Peyer's patch (tissue), 4 donors: Measurements from ENCODE around the gene GMPPB. TPM values are rescaled to one million over a fixed set of nuclear protein-coding genes. Genes with fewer than 3 reads are reported as not detected.
A peak's percentile ranks its signal among the peaks of the same experiment; 100 is the strongest.

Experiments used
- DNase-seq, 3 donors: peaks; one replicate each; pipeline ENCODE4 v3.0.0-alpha.2; 2017 to 2019
- H3K27ac ChIP-seq, 4 donors: fragments of 200-600 bp; sonication (generic); one replicate each; pipeline ENCODE4 v1.5.1; 2016 to 2019
- H3K27me3 ChIP-seq, 2 donors: fragments of 200-600 bp; sonication (generic); one replicate each; pipeline ENCODE4 v1.5.1; 2019
- H3K36me3 ChIP-seq, 3 donors: fragments of 200-600 bp; sonication (generic); one replicate each; pipeline ENCODE4 v1.5.1; 2016 to 2019
- H3K4me1 ChIP-seq, 4 donors: fragments of 200-600 bp; sonication (generic); one replicate each; pipeline ENCODE4 v1.5.1; 2016 to 2019
- H3K4me3 ChIP-seq, 4 donors: fragments of 200-600 bp; sonication (generic); 1 replicate in 3 of 4; 2 replicates in 1 of 4; pipeline ENCODE4 v1.5.1; 2016 to 2019; ENCODE audit warnings: mild to moderate bottlenecking in 1 of 4
- H3K9me3 ChIP-seq, 4 donors: fragments of 200-600 bp; sonication (generic); one replicate each; pipeline ENCODE4 v1.5.1; 2016 to 2019; ENCODE audit warnings: mild to moderate bottlenecking in 1 of 4
- POLR2A ChIP-seq, 2 donors: fragments of 450-650 bp; IDR thresholded peaks; one replicate each; pipeline ENCODE4 v1.5.1; 2017; ENCODE audit warnings: antibody characterized with exemption in 2 of 2, mild to moderate bottlenecking in 2 of 2, moderate library complexity in 2 of 2
- total RNA-seq, 4 donors: library from RNA; depleted of rRNA; stranded (reverse); fragments of >200 nt; gene quantifications; one replicate each; pipeline ENCODE4 v1.1.0, GENCODE V29; 2016
- TF ChIP-seq, protein P1 (sequence below), 6 experiments: fragments of 450-650 bp in 4 of 6; fragments of 200-600 bp in 2 of 6; sonication (generic) in 1 of 6; IDR thresholded peaks; one replicate each; pipeline ENCODE4 v1.5.1; 2017 to 2019; ENCODE audit warnings: antibody characterized with exemption in 6 of 6, mild to moderate bottlenecking in 3 of 6, moderate library complexity in 1 of 6

Gene GMPPB
- 10 to 100 TPM; 35.4 to 46.4 (median 40.7) TPM for total RNA-seq

DNA sequence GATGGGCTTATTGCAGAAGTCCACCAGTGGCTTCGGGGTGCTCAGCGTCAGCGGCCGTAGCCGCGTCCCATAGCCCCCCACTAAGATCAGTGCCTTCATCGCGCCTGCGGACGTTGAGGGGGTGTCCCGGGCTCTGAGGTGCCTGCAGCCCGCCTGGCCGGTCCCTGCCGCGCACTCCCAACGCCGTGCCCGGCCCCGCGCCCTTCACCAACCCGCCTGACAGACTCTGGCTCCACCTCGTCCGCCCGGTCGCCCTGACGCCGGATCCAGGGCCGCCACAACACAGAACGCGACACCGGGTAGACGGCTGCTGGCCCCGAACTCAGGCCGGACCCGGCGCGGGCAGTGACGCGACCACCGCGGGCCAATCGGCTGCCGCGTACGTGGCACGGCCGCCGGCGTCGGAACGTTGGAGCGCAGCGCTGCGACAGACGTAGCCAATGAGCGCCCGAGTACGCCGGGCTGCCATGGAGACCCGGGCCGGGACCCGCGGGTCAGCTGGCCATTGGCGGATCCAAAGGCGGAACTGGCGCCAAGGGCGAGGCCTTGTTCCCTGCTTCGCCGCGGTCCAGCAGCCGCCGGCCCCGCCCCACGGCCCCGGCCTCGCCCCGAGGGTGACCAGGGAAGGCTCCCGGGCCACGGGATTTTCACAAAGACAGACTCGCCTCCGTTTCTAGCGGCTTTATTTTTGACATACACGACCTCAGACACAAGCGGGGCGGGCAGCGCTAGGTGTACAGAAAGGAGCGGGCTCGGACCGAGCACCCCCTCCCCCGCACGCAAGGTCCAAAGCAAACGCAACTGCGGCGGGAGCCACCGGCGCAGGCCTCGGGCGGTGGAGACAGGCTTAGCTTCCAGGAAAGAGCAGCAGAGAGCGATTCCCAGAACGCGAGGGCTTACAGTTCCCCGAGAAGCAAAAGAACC, at the start of gene GMPPB:
TSS of gene GMPPB (minus strand) at position 324 of the 924 bp plus-strand sequence. CDS start at position 99, 225 bp downstream.
- H3K4me1 ChIP-seq, result peaks cover 3 to 66% (median 13%) of the 10 kb centered on the region in 4 donors
- peak within 1 kb of the TSS; percentile 96 to 100 (median 98) for H3K27ac ChIP-seq
- H3K9me3 ChIP-seq, result no peaks in the 10 kb centered on the region
- peak; percentile 95 to 99 (median 98) for DNase-seq
- H3K4me3 ChIP-seq, result peak within 1 kb of the TSS; percentile 83 to 99 (median 98)
- peaks cover 0 to 44% (median 0%) of the 10 kb centered on the region in 3 donors for H3K36me3 ChIP-seq
- no peaks in the 10 kb centered on the region for H3K27me3 ChIP-seq
- TF ChIP-seq POLR2A (IDR thresholded peaks at IDR 0.05), result peak; percentile 61 to 80
- TF ChIP-seq, protein P1, sequence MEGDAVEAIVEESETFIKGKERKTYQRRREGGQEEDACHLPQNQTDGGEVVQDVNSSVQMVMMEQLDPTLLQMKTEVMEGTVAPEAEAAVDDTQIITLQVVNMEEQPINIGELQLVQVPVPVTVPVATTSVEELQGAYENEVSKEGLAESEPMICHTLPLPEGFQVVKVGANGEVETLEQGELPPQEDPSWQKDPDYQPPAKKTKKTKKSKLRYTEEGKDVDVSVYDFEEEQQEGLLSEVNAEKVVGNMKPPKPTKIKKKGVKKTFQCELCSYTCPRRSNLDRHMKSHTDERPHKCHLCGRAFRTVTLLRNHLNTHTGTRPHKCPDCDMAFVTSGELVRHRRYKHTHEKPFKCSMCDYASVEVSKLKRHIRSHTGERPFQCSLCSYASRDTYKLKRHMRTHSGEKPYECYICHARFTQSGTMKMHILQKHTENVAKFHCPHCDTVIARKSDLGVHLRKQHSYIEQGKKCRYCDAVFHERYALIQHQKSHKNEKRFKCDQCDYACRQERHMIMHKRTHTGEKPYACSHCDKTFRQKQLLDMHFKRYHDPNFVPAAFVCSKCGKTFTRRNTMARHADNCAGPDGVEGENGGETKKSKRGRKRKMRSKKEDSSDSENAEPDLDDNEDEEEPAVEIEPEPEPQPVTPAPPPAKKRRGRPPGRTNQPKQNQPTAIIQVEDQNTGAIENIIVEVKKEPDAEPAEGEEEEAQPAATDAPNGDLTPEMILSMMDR (IDR thresholded peaks at IDR 0.05), result no peak

DNA sequence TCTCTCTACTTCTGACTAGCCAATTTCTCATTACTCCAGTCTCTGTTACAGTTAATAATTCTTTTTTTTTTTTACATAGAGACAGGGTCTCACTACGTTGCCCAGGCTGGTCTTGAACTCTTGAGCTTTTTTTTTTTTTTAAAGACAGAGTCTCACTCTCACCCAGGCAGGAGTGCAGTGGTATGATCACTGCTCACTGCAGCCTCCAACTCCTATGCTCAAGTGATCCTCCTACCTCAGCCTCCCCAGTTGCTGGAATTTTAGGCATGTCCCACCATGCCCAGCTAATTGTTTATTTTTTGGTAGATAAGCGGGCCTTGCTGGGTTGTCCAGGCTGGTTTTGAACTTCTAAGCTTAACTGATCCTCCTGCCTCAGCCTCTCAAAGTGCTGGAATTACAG, 49.0 kb upstream of the GMPPB start:
- Histone ChIP-seq H3K36me3 (peaks cover 0 to 22% (median 0%) of the 10 kb centered on the region in 3 donors), H3K4me3 (no peak overlapping the region), H3K27ac (no peak overlapping the region), H3K4me1 (no peaks in the 10 kb centered on the region), H3K9me3 (no peaks in the 10 kb centered on the region), H3K27me3 (no peaks in the 10 kb centered on the region)
- peak in 1 of 3 donors; percentile 4 for DNase-seq
- TF ChIP-seq, protein P1 (IDR thresholded peaks at IDR 0.05), result no peak
- TF ChIP-seq POLR2A (IDR thresholded peaks at IDR 0.05), result no peak

DNA sequence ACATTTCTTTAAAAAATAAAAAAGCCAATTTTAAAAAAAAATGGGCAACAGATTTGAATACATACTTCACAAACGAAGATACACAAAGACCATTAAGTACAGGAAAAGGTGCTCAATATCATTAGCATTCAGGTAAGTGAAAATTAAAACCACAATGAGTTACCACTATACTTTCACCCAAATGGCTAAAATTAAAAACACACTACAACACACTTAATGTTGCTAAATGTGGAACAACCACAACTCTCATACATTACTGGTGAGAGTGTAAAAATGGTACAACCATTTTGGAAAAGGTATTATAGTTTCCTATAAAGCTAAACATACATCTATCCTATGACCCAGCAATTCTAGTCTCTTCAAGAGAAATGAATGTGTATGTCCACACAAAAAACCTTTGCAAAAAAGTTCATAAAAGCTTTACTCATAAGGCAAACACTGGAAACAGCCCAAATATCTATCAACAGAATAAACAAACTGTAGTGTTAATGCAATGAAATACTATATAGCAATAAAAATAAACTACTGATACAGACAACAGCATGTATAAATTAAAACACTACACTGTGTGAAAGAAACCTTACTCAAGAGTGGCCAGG, 47.7 kb upstream of the GMPPB start:
- Histone ChIP-seq H3K4me1 (no peaks in the 10 kb centered on the region), H3K36me3 (peaks cover 0 to 9% (median 0%) of the 10 kb centered on the region in 3 donors), H3K4me3 (no peak overlapping the region), H3K9me3 (no peaks in the 10 kb centered on the region), H3K27ac (no peak overlapping the region), H3K27me3 (no peaks in the 10 kb centered on the region)
- no peak for TF ChIP-seq POLR2A (IDR thresholded peaks at IDR 0.05)
- TF ChIP-seq, protein P1 (IDR thresholded peaks at IDR 0.05), result no peak
- DNase-seq, result no peak

DNA sequence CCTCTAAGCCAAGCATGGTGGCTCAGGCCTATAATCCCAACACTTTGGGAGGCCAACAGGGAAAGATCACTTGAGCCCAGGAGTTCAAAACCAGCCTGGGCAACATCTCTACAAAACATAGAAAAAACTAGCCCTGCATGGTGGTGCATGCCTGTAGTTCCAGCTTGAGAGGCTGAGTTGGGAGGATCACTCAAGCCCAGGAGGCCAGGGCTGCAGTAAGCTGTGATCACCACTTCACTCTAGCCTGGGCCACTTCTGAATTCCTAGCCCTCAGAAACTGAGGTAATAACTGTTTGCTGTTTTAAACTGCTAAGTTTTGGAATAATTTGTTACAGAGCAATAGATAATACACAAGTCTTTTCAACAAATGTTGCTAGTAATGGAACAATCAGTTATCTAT, 46.2 kb upstream of the GMPPB start:
- TF ChIP-seq POLR2A (IDR thresholded peaks at IDR 0.05), result no peak
- TF ChIP-seq, protein P1 (IDR thresholded peaks at IDR 0.05), result no peak
- Histone ChIP-seq H3K36me3 (peaks cover 0 to 6% (median 0%) of the 10 kb centered on the region in 3 donors), H3K9me3 (no peaks in the 10 kb centered on the region), H3K4me1 (no peaks in the 10 kb centered on the region), H3K4me3 (no peak overlapping the region), H3K27ac (no peak overlapping the region), H3K27me3 (no peaks in the 10 kb centered on the region)
- DNase-seq, result peak in 1 of 3 donors; percentile 14

DNA sequence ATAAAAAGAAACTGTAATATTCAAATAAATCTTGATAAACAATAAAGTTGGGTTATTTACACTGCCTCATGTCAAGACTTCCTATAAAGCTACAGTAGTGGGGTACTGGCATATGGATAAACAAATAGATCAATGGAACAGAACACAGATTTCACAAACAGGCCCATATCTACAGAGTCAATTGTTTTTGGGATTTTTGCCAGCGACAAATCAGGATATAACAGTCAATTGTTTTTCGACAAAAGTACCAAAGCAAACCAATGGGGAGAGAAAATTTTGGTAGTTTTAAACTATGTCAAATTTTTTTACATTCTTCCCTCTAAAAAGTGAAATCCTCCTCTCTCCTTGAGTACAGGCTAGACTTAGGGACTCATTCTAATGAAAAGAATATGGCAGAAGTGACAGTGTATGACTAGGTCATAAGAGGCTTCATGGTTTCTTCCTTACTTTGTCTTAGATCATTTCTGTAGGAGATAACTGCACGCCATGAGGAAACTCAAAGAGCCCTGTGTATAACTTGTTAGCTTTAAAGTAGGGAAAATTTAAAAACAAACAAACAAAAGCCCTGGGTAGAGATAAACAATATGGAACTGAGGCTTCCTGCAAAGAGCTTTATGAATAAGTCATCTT, 45.6 kb upstream of the GMPPB start:
- H3K27ac ChIP-seq, result no peak overlapping the region
- no peak overlapping the region for H3K4me3 ChIP-seq
- no peak for TF ChIP-seq POLR2A (IDR thresholded peaks at IDR 0.05)
- TF ChIP-seq, protein P1 (IDR thresholded peaks at IDR 0.05), result no peak
- no peaks in the 10 kb centered on the region for H3K4me1 ChIP-seq
- DNase-seq, result no peak
- H3K9me3 ChIP-seq, result no peaks in the 10 kb centered on the region
- H3K27me3 ChIP-seq, result no peaks in the 10 kb centered on the region
- H3K36me3 ChIP-seq, result peaks cover 0 to 6% (median 0%) of the 10 kb centered on the region in 3 donors
